Measurements from ENCODE around the gene CD207.
"Not testable (repeated sequence)": the region's sequence is repeated elsewhere in the genome, so short reads cannot be mapped to it uniquely, and the experiment has no call there.

Gene CD207

GRCh38 chr2:70828914-70829824 is 6.4 kb downstream of the CD207 start:
- DNase-seq, result no peak

GRCh38 chr2:70828115-70828514 is 7.5 kb downstream of the CD207 start:
- no peak for DNase-seq

GRCh38 chr2:70827388-70827787 is 8.2 kb downstream of the CD207 start:
- no peak for DNase-seq

- DNase-seq, result no peak
These were observed 8.8 kb downstream of the CD207 start for GRCh38 chr2:70826696-70827350.

- DNase-seq, result no peak
These were observed 12.4 kb downstream of the CD207 start for GRCh38 chr2:70823249-70823648.

- no peak for DNase-seq
These were observed 12.8 kb downstream of the CD207 start for GRCh38 chr2:70822843-70823242.

- no peak for DNase-seq
These were observed 15.1 kb downstream of the CD207 start, which contains the start of gene CLEC4F for GRCh38 chr2:70820499-70820898. TSS of gene CLEC4F (minus strand) at chr2:70820599. CDS start at chr2:70820523, 76 bp downstream.

- no peak for DNase-seq
These were observed 18.2 kb downstream of the CD207 start for GRCh38 chr2:70817284-70817954.

GRCh38 chr2:70816726-70817125 is 18.9 kb downstream of the CD207 start:
- DNase-seq, result no peak

GRCh38 chr2:70808983-70809958 is 26.3 kb downstream of the CD207 start:
- no peak for DNase-seq

- DNase-seq, result no peak
These were observed 27.8 kb downstream of the CD207 start for GRCh38 chr2:70807828-70808118.

- no peak for DNase-seq
These were observed 28.4 kb downstream of the CD207 start for GRCh38 chr2:70807102-70807827.

- DNase-seq, result no peak
These were observed 29.0 kb downstream of the CD207 start for GRCh38 chr2:70806620-70807019.

- DNase-seq, result no peak
These were observed 29.6 kb downstream of the CD207 start for GRCh38 chr2:70806013-70806412.

GRCh38 chr2:70801607-70802263 is 33.9 kb downstream of the CD207 start:
- no peak for DNase-seq

- DNase-seq, result no peak
These were observed 35.9 kb downstream of the CD207 start for GRCh38 chr2:70799706-70800105.

GRCh38 chr2:70797996-70798395 is 37.6 kb downstream of the CD207 start:
- DNase-seq, result not testable (repeated sequence)

- DNase-seq, result no peak
These were observed 38.1 kb downstream of the CD207 start for GRCh38 chr2:70797506-70797905.

- DNase-seq, result no peak
These were observed 39.4 kb downstream of the CD207 start for GRCh38 chr2:70796262-70796661.

- no peak for DNase-seq
These were observed 40.2 kb downstream of the CD207 start for GRCh38 chr2:70795164-70795995.
